ENCODE results near the gene SLC11A1.

Gene SLC11A1

GRCh38 chr2:218423584-218423983, 41.5 kb downstream of the SLC11A1 start:
- H3K4me3 ChIP-seq (ENCODE audit: control insufficient read depth, low read depth, low read length) = no peak overlapping the region
- no peak for DNase-seq (ENCODE audit: low read depth)
- TF ChIP-seq, protein P1, sequence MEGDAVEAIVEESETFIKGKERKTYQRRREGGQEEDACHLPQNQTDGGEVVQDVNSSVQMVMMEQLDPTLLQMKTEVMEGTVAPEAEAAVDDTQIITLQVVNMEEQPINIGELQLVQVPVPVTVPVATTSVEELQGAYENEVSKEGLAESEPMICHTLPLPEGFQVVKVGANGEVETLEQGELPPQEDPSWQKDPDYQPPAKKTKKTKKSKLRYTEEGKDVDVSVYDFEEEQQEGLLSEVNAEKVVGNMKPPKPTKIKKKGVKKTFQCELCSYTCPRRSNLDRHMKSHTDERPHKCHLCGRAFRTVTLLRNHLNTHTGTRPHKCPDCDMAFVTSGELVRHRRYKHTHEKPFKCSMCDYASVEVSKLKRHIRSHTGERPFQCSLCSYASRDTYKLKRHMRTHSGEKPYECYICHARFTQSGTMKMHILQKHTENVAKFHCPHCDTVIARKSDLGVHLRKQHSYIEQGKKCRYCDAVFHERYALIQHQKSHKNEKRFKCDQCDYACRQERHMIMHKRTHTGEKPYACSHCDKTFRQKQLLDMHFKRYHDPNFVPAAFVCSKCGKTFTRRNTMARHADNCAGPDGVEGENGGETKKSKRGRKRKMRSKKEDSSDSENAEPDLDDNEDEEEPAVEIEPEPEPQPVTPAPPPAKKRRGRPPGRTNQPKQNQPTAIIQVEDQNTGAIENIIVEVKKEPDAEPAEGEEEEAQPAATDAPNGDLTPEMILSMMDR (conservative IDR thresholded peaks at IDR 0.05; ENCODE audit: control insufficient read depth, insufficient read depth, low read depth, low read length) = no peak

DNA sequence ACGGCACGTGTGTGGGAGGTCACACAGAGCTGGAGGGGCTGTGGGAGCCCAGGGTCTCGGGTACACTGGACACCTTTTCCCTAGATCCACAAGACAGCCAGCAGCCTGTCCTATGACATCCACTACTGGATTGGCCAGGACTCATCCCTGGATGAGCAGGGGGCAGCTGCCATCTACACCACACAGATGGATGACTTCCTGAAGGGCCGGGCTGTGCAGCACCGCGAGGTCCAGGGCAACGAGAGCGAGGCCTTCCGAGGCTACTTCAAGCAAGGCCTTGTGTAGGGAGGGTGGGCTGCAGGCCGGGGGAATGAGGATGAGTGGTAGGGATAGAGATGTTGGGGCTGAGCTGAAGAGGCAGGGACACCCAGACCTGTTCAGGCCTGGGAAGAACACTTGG, 43.5 kb downstream of the SLC11A1 start:
- no peak overlapping the region for H3K4me3 ChIP-seq (ENCODE audit: control insufficient read depth, low read depth, low read length)
- DNase-seq (ENCODE audit: low read depth) = no peak
- TF ChIP-seq, protein P1 (conservative IDR thresholded peaks at IDR 0.05; ENCODE audit: control insufficient read depth, insufficient read depth, low read depth, low read length) = no peak

GRCh38 chr2:218427741-218428140, 45.7 kb downstream of the SLC11A1 start:
- no peak overlapping the region for H3K4me3 ChIP-seq (ENCODE audit: control insufficient read depth, low read depth, low read length)
- DNase-seq (ENCODE audit: low read depth) = no peak
- TF ChIP-seq, protein P1 (conservative IDR thresholded peaks at IDR 0.05; ENCODE audit: control insufficient read depth, insufficient read depth, low read depth, low read length) = no peak

DNA sequence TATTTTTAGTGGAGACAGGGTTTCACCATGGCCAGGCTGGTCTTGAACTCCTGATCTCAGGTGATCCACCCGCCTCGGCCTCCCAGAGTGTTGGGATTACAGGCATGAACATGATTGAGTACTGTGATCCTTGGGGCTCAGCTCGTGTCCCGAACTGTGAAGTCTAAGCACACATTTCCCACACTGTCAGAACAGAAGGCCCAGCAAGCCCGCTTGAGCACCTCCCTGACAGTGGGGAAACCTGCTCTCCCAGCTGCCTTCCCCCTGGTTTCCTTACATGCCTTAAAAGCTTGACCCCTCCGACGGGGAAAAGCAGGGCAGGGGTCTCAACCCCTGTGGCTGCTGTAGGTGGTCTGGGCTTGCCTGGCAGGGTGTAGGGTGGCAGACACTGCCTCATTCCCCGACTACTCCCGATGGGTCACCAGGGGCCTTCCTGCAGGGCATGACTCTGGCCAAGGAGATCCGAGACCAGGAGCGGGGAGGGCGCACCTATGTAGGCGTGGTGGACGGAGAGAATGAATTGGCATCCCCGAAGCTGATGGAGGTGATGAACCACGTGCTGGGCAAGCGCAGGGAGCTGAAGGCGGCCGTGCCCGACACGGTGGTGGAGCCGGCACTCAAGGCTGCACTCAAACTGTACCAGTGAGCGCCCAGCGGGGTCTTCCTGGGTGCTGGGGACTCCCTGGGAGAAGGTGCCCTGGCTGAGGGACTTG, 46.9 kb downstream of the SLC11A1 start:
- no peak overlapping the region for H3K4me3 ChIP-seq (ENCODE audit: control insufficient read depth, low read depth, low read length)
- no peak for DNase-seq (ENCODE audit: low read depth)
- TF ChIP-seq, protein P1 (conservative IDR thresholded peaks at IDR 0.05; ENCODE audit: control insufficient read depth, insufficient read depth, low read depth, low read length) = no peak

DNA sequence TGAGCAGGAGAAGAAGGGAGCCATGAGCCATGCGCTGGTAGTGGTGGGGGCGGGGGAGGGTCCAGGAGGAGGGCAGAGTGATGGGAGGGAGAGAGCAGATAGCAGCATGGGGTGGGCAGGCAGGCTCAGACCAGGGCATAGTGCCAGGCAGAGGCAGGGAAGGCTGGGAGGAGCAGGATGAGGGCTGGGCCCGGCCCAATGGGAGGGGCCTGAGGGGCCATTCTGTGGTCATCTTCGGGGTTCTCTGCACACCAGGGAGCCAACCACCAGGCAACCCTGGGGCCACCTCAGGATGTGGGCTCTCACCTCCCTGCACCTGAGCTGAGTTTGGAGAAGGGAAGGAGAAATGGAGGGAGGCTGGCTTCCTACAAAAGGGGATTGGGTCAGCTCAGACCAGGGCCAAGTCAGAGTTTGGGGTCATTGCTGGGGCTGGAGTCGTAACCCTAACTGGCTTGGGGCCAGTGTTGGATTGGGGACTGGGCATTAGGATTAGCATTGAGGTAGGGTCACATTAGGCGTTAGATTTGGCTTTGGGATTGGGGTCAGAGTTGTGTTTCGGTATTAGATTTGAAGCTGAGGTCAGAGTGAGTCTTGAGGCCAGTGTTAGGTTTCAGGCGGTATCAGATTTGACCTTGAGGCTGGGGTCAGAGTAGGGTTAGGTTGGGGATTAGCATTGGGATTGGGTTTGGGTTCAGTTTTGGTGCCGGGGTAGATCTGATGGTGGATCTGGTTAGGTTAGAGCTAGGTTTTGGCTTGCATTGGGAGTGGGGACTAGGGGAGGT, 48.0 kb downstream of the SLC11A1 start:
- TF ChIP-seq, protein P1 (conservative IDR thresholded peaks at IDR 0.05; ENCODE audit: control insufficient read depth, insufficient read depth, low read depth, low read length) = no peak
- H3K4me3 ChIP-seq (ENCODE audit: control insufficient read depth, low read depth, low read length) = no peak overlapping the region
- no peak for DNase-seq (ENCODE audit: low read depth)

- TF ChIP-seq, protein P1 (conservative IDR thresholded peaks at IDR 0.05; ENCODE audit: control insufficient read depth, insufficient read depth, low read depth, low read length) = no peak
- no peak overlapping the region for H3K4me3 ChIP-seq (ENCODE audit: control insufficient read depth, low read depth, low read length)
- DNase-seq (ENCODE audit: low read depth) = no peak
Observed at GRCh38 chr2:218430721-218431120, 48.6 kb downstream of the SLC11A1 start.

All from fibroblast of mammary gland (primary cell).